SK-N-MC (cell line): ENCODE results near the gene AGPAT3.

Experiments
- EZH2 ChIP-seq: fragments of 200-600 bp; sonication (generic); IDR thresholded peaks from one replicate; pipeline ENCODE4 v1.6.1; 2017; ENCODE audit warnings: antibody characterized with exemption
- FOXP2 ChIP-seq: optimal IDR thresholded peaks from 2 replicates; pipeline ENCODE3; 2011; ENCODE audit warnings: mild to moderate bottlenecking, moderate library complexity; ENCODE audit not compliant: insufficient read depth; ENCODE audit errors: extremely low read length, control extremely low read depth

DNA sequence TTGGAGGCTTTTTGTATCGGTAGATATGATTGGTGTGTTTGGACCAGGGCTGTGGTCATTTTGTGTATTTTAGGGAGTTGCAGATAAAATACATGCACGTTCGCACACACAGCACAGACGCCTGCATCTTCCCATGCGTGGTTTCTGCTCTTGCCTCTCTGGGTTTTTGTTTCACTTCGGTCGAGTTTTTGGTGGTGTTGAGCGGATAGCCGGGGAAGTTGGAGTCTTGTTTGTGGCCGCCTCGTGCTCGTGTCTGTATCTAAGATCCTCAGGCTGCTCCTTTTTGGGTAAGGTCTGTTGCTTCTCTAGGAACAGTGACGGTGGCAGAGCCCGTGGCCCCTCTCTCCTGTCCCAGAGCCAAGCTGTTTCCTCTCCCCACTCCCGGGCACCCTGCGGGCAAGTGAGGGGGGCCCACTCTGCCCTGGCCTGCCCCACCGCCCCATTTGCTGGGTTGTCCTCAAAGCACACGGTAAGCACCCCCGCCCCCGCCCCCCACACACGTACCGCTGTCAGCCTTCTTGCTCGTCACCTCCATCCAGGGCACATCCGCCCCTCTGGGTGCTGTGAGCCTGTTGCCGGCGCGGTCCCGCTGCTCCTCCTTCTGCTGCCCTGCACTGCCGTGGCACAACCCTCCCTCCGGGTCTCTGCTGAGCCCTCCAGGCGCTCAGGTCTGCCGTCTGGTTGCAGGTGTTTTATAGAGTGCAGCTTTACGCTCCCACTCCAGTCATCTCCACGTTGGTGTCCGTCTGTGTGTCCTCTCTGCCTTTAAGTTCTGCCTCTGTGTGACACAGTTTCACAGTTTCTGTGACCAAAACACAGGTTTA lies 51.9 kb downstream of the AGPAT3 start:
- no peak for TF ChIP-seq EZH2
- TF ChIP-seq FOXP2 = no peak
